NCI-H524 treated with DMSO at 0.1 percent for 48 hours (cell line): ENCODE results near the gene DUS1L.

ENCODE experiments used
- DNase-seq: peaks from one replicate; lab custom pipeline; 2025; lab: John Stamatoyannopoulos, UW

The DUS1L gene

GRCh38 chr17:82087961-82088837 is 22.6 kb upstream of the DUS1L start:
- DNase-seq = no peak

- no peak for DNase-seq
Measured at GRCh38 chr17:82086941-82087906, 21.6 kb upstream of the DUS1L start.

- DNase-seq = no peak
Measured at GRCh38 chr17:82085931-82086764, 20.5 kb upstream of the DUS1L start.

- no peak for DNase-seq
Measured at GRCh38 chr17:82085031-82085861, 19.6 kb upstream of the DUS1L start.

- DNase-seq = no peak
Measured at GRCh38 chr17:82084373-82085030, 18.9 kb upstream of the DUS1L start.

GRCh38 chr17:82083533-82084359 is 18.1 kb upstream of the DUS1L start:
- DNase-seq = no peak

GRCh38 chr17:82083009-82083408 is 17.4 kb upstream of the DUS1L start:
- DNase-seq = no peak

GRCh38 chr17:82082456-82082855 is 16.9 kb upstream of the DUS1L start:
- no peak for DNase-seq

- DNase-seq = no peak
Measured at GRCh38 chr17:82081966-82082365, 16.4 kb upstream of the DUS1L start.

- DNase-seq = no peak
Measured at GRCh38 chr17:82081546-82081945, 15.9 kb upstream of the DUS1L start.

GRCh38 chr17:82080789-82081464 is 15.3 kb upstream of the DUS1L start:
- DNase-seq = no peak

- no peak for DNase-seq
Measured at GRCh38 chr17:82080048-82080788, 14.6 kb upstream of the DUS1L start.

GRCh38 chr17:82079001-82079677 is 13.5 kb upstream of the DUS1L start:
- no peak for DNase-seq

GRCh38 chr17:82078433-82078832 is 12.8 kb upstream of the DUS1L start:
- DNase-seq = no peak

- DNase-seq = no peak
Measured at GRCh38 chr17:82077617-82078358, 12.2 kb upstream of the DUS1L start.

GRCh38 chr17:82076785-82077591 is 11.4 kb upstream of the DUS1L start:
- DNase-seq = no peak
